Neural progenitor cell (in vitro differentiated cells): Measurements from ENCODE around the gene TCF19.

Experiments
- CTCF ChIP-seq: fragments of 200-600 bp; sonication (generic); IDR thresholded peaks from 2 replicates; pipeline ENCODE4 v1.5.1; 2017; ENCODE audit warnings: antibody characterized with exemption, mild to moderate bottlenecking
- EZH2 ChIP-seq: fragments of 200-600 bp; sonication (generic); IDR thresholded peaks from 2 replicates; pipeline ENCODE4 v1.6.1; 2017; ENCODE audit warnings: antibody characterized with exemption, mild to moderate bottlenecking, moderate library complexity

- TF ChIP-seq CTCF: no peak
- no peak for TF ChIP-seq EZH2
Observed at GRCh38 chr6:31113861-31114540, 44.4 kb upstream of the TCF19 start.
